ENCODE data around the gene RPTOR. TPM values are rescaled to one million over a fixed set of nuclear protein-coding genes. Genes with fewer than 3 reads are reported as not detected.

Gene RPTOR
- total and polyA plus RNA-seq, 2 donors (not counting 3 experiments of a cell fraction or from before 2014, with no cell fraction given), result 10.7 to 41.8 TPM

- no peak overlapping the region for H3K9ac ChIP-seq (replicated peaks; ENCODE audit: extremely low read depth, insufficient read depth, low read length)
- intact Hi-C loops (cut with micrococcal nuclease) (no loop called here), dilution Hi-C loops (cut with MboI; ENCODE audit: extremely low pct_ligation_motif_present, low sequenced_read_pairs) (no loop called here)
- no peaks in the 10 kb centered on the region for H3K9me1 ChIP-seq (replicated peaks; ENCODE audit: control insufficient read depth, extremely low read depth, insufficient read depth, low read length)
- BruUV-seq (replicated peaks), result no TSS peak
- ChIA-PET CTCF (interaction anchor here (1.0 to 2.1 kb wide), 6 partner anchors 8 to 92 kb away, joined by 3 to 6 read pairs (median 4); no protein-coding TSS in a partner anchor), POLR2A (no interaction called here)
- H4K20me1 ChIP-seq (replicated peaks; ENCODE audit: control insufficient read depth, extremely low read depth, insufficient read depth, low read length), result no peaks in the 10 kb centered on the region
- H3K4me3 ChIP-seq (replicated peaks in 1 of 3; ENCODE audit: insufficient read depth in 1 of 3, low read depth in 1 of 3, low read length in 3 of 3), result no peak overlapping the region
- H3K4me2 ChIP-seq (ENCODE audit: insufficient read depth, low read length), result no peak overlapping the region
- H3K79me2 ChIP-seq (ENCODE audit: control insufficient read depth, insufficient read depth, low read length), result no peaks in the 10 kb centered on the region
- DNase-seq (ENCODE audit: low read depth, low spot score) (no peak), FAIRE-seq (no peak)
- H3K9me3 ChIP-seq (replicated peaks; ENCODE audit: control insufficient read depth, insufficient read depth, low read length), result no peaks in the 10 kb centered on the region
- peaks cover 2% of the 10 kb centered on the region for H3K4me1 ChIP-seq (ENCODE audit: control insufficient read depth, extremely low read depth, insufficient read depth, low read length)
- no peak for TF ChIP-seq GATA2 (IDR thresholded peaks at IDR 0.05; ENCODE audit: insufficient read depth, insufficient read length, low read depth, low read length)
- H2AFZ ChIP-seq (ENCODE audit: low read depth, low read length), result no peak overlapping the region
- no peak overlapping the region for H3K27ac ChIP-seq (ENCODE audit: insufficient read depth, low read depth, low read length)
- H3K36me3 ChIP-seq (ENCODE audit: control insufficient read depth in 2 of 2, extremely low read depth in 1 of 2, insufficient read depth in 2 of 2, low read length in 2 of 2), result peaks cover 0 to 5% of the 10 kb centered on the region in 2 experiments
- no peaks in the 10 kb centered on the region for H3K27me3 ChIP-seq (ENCODE audit: control insufficient read depth in 2 of 2, insufficient read depth in 2 of 2, low read length in 2 of 2)
Measured at GRCh38 chr17:80774146-80774545, 229.5 kb downstream of the RPTOR start.

GRCh38 chr17:80774643-80775281, 230.1 kb downstream of the RPTOR start:
- peaks cover 0 to 5% of the 10 kb centered on the region in 2 experiments for H3K36me3 ChIP-seq (ENCODE audit: control insufficient read depth in 2 of 2, extremely low read depth in 1 of 2, insufficient read depth in 2 of 2, low read length in 2 of 2)
- H3K9me3 ChIP-seq (replicated peaks; ENCODE audit: control insufficient read depth, insufficient read depth, low read length), result no peaks in the 10 kb centered on the region
- H3K27me3 ChIP-seq (ENCODE audit: control insufficient read depth in 2 of 2, insufficient read depth in 2 of 2, low read length in 2 of 2), result no peaks in the 10 kb centered on the region
- no peak overlapping the region for H3K27ac ChIP-seq (ENCODE audit: insufficient read depth, low read depth, low read length)
- no peaks in the 10 kb centered on the region for H3K79me2 ChIP-seq (ENCODE audit: control insufficient read depth, insufficient read depth, low read length)
- no peaks in the 10 kb centered on the region for H4K20me1 ChIP-seq (replicated peaks; ENCODE audit: control insufficient read depth, extremely low read depth, insufficient read depth, low read length)
- H3K9me1 ChIP-seq (replicated peaks; ENCODE audit: control insufficient read depth, extremely low read depth, insufficient read depth, low read length), result no peaks in the 10 kb centered on the region
- TF ChIP-seq MAX (IDR thresholded peaks at IDR 0.05; ENCODE audit: insufficient read depth, insufficient read length), result no peak
- TF ChIP-seq FOS (IDR thresholded peaks at IDR 0.05; ENCODE audit: borderline replicate concordance, insufficient read depth, low read length), result no peak
- no peak for TF ChIP-seq GATA2 (IDR thresholded peaks at IDR 0.05; ENCODE audit: insufficient read depth, insufficient read length, low read depth, low read length)
- TF ChIP-seq POLR2A (IDR thresholded peaks at IDR 0.05; ENCODE audit: low read depth, low read length), result no peak
- TF ChIP-seq CTCF (IDR thresholded peaks at IDR 0.05; ENCODE audit: extremely low read depth in 1 of 2, insufficient read depth in 1 of 2, low read depth in 1 of 2, low read length in 2 of 2), result no peak
- TF ChIP-seq EZH2 (IDR thresholded peaks at IDR 0.05; ENCODE audit: borderline replicate concordance, low read depth, low read length, severe bottlenecking), result no peak
- TF ChIP-seq JUN (IDR thresholded peaks at IDR 0.05; ENCODE audit: borderline replicate concordance, insufficient read depth, insufficient read length, low read depth), result no peak
- no peak for TF ChIP-seq MYC (IDR thresholded peaks at IDR 0.05; ENCODE audit: low read depth, low read length)
- TF ChIP-seq POLR2AphosphoS5 (IDR thresholded peaks at IDR 0.05; ENCODE audit: insufficient read depth, low read depth, low read length), result no peak
- no peak overlapping the region for H2AFZ ChIP-seq (ENCODE audit: low read depth, low read length)
- no peak overlapping the region for H3K9ac ChIP-seq (replicated peaks; ENCODE audit: extremely low read depth, insufficient read depth, low read length)
- ChIA-PET CTCF (interaction anchor here (1.0 to 2.1 kb wide), 5 partner anchors 8 to 92 kb away, joined by 3 to 6 read pairs (median 3); no protein-coding TSS in a partner anchor), POLR2A (no interaction called here)
- dilution Hi-C loops (cut with MboI; ENCODE audit: extremely low pct_ligation_motif_present, low sequenced_read_pairs) (no loop called here), intact Hi-C loops (cut with micrococcal nuclease) (no loop called here)
- FAIRE-seq (peak; percentile 63), DNase-seq (ENCODE audit: low read depth, low spot score) (peak; percentile 43)
- no peak overlapping the region for H3K4me3 ChIP-seq (replicated peaks in 1 of 3; ENCODE audit: insufficient read depth in 1 of 3, low read depth in 1 of 3, low read length in 3 of 3)
- peaks cover 2% of the 10 kb centered on the region for H3K4me1 ChIP-seq (ENCODE audit: control insufficient read depth, extremely low read depth, insufficient read depth, low read length)
- no peak overlapping the region for H3K4me2 ChIP-seq (ENCODE audit: insufficient read depth, low read length)
- BruUV-seq (replicated peaks), result no TSS peak

All from endothelial cell of umbilical vein (primary cell).